GM21825 (cell line): ENCODE data around the gene CAMSAP1.
"Not testable (repeated sequence)": the region's sequence is repeated elsewhere in the genome, so short reads cannot be mapped to it uniquely, and the experiment has no call there.

Experiments
- ATAC-seq: cut with Tn5 transposase; IDR thresholded peaks from one replicate; pipeline ENCODE4 v1.9.1; 2021; ENCODE audit warnings: mild to moderate bottlenecking, moderate library complexity; ENCODE audit not compliant: unreplicated experiment

CAMSAP1 gene

GRCh38 chr9:135920973-135921585 is 13.7 kb upstream of the CAMSAP1 start:
- ATAC-seq, result no peak

GRCh38 chr9:135920256-135920930 is 13.0 kb upstream of the CAMSAP1 start:
- ATAC-seq, result no peak

GRCh38 chr9:135919318-135919890 is 12.1 kb upstream of the CAMSAP1 start:
- no peak for ATAC-seq

GRCh38 chr9:135916227-135916626 is 8.9 kb upstream of the CAMSAP1 start:
- not testable (repeated sequence) for ATAC-seq

GRCh38 chr9:135914921-135915320 is 7.6 kb upstream of the CAMSAP1 start:
- ATAC-seq, result no peak

GRCh38 chr9:135911233-135911632 is 3.9 kb upstream of the CAMSAP1 start:
- ATAC-seq, result not testable (repeated sequence)

GRCh38 chr9:135910757-135911156 is 3.4 kb upstream of the CAMSAP1 start:
- no peak for ATAC-seq

GRCh38 chr9:135910216-135910615 is 2.9 kb upstream of the CAMSAP1 start:
- ATAC-seq, result no peak

- ATAC-seq, result no peak
Measured at GRCh38 chr9:135909371-135909770, 2.0 kb upstream of the CAMSAP1 start.

GRCh38 chr9:135908754-135909204 is 1.4 kb upstream of the CAMSAP1 start:
- no peak for ATAC-seq

GRCh38 chr9:135908093-135908753 is 877 bp upstream of the CAMSAP1 start:
- peak; percentile 6 for ATAC-seq

- peak; percentile 21 for ATAC-seq
Measured at GRCh38 chr9:135907006-135907430, 328 bp downstream of the CAMSAP1 start.

GRCh38 chr9:135906291-135907005 is 898 bp downstream of the CAMSAP1 start:
- peak; percentile 22 for ATAC-seq

- no peak for ATAC-seq
Measured at GRCh38 chr9:135905380-135906258, 1.7 kb downstream of the CAMSAP1 start.

GRCh38 chr9:135903786-135904520 is 3.4 kb downstream of the CAMSAP1 start:
- no peak for ATAC-seq

GRCh38 chr9:135903358-135903656 is 4.0 kb downstream of the CAMSAP1 start:
- no peak for ATAC-seq

GRCh38 chr9:135902655-135903357 is 4.5 kb downstream of the CAMSAP1 start:
- ATAC-seq, result no peak

- ATAC-seq, result no peak
Measured at GRCh38 chr9:135901826-135902225, 5.5 kb downstream of the CAMSAP1 start.
